ENCODE results near the gene SORT1. TPM values are rescaled to one million over a fixed set of nuclear protein-coding genes. Genes with fewer than 3 reads are reported as not detected.

The SORT1 gene
- total and polyA plus RNA-seq, 2 of the 8 experiments (the other 6 are each of a cell fraction or from before 2014, with no cell fraction given) = 18.7 to 69.6 TPM

- no peak overlapping the region for H2BK120ac ChIP-seq (replicated peaks; ENCODE audit: low read depth, low read length)
- H4K5ac ChIP-seq (ENCODE audit: insufficient read length, low read depth, low read length) = no peak overlapping the region
- no peak overlapping the region for H3K9ac ChIP-seq (replicated peaks in 1 of 4; ENCODE audit: extremely low read depth in 1 of 4, low read depth in 3 of 4, low read length in 3 of 4)
- H4K91ac ChIP-seq (replicated peaks; ENCODE audit: insufficient read length, low read length) = no peak overlapping the region
- H3K36me3 ChIP-seq (ENCODE audit: control insufficient read depth in 2 of 4, insufficient read depth in 4 of 4, low read length in 3 of 4) = peaks cover 7 to 40% (median 32%) of the 10 kb centered on the region in 4 experiments
- H3K14ac ChIP-seq (ENCODE audit: insufficient read length) = no peak overlapping the region
- H3K18ac ChIP-seq (ENCODE audit: extremely low read depth, low read length) = no peak overlapping the region
- H2BK12ac ChIP-seq (ENCODE audit: low read depth, low read length) = no peak overlapping the region
- DNase-seq (ENCODE audit: low read depth in 1 of 2, low spot score in 2 of 2) (no peak), FAIRE-seq (no peak)
- H3K79me1 ChIP-seq (ENCODE audit: low read depth, low read length) = no peaks in the 10 kb centered on the region
- H3K4ac ChIP-seq (replicated peaks; ENCODE audit: insufficient read length, low read depth, low read length) = no peak overlapping the region
- H2BK20ac ChIP-seq (ENCODE audit: low read length) = no peak overlapping the region
- H2BK15ac ChIP-seq (ENCODE audit: low read length) = no peak overlapping the region
- H2BK5ac ChIP-seq (ENCODE audit: low read depth, low read length) = no peak overlapping the region
- no peak overlapping the region for H3K56ac ChIP-seq (replicated peaks; ENCODE audit: insufficient read length, low read depth, low read length)
- H3K27ac ChIP-seq (ENCODE audit: low read depth, low read length) = no peak overlapping the region
- 83% methylated on average over 4 of the region's 4 CpGs; no CpG with 5 or more reads in 1 of the 2 experiments for WGBS, 2 experiments (ENCODE audit: extremely low coverage in 1 of 2, insufficient coverage in 1 of 2, insufficient read length in 1 of 2, insufficient replicate concordance in 2 of 2, low coverage in 1 of 2, low lambda C conversion rate in 2 of 2, missing lambda C conversion rate in 1 of 2)
- no peak for TF ChIP-seq SIN3A (conservative IDR thresholded peaks at IDR 0.05 in 1 of 2, IDR thresholded peaks at IDR 0.05 in 1 of 2; ENCODE audit: low read depth in 1 of 2, low read length in 2 of 2)
- no peak for TF ChIP-seq SRF (IDR thresholded peaks at IDR 0.05; ENCODE audit: low read depth, low read length)
- TF ChIP-seq KDM5A (IDR thresholded peaks at IDR 0.05; ENCODE audit: low read length) = no peak
- no peak for TF ChIP-seq ZNF274 (IDR thresholded peaks at IDR 0.05; ENCODE audit: borderline replicate concordance, extremely low read depth, low read length)
- TF ChIP-seq TAF1 (IDR thresholded peaks at IDR 0.05; ENCODE audit: low read depth, low read length) = no peak
- no peak for TF ChIP-seq RXRA (IDR thresholded peaks at IDR 0.05; ENCODE audit: insufficient read depth, low read depth, low read length)
- no peak for TF ChIP-seq POLR2A (IDR thresholded peaks at IDR 0.05; ENCODE audit: control extremely low read depth in 1 of 2, low read depth in 2 of 2, low read length in 2 of 2)
- TF ChIP-seq CTBP2 (IDR thresholded peaks at IDR 0.05; ENCODE audit: borderline replicate concordance, insufficient read depth, insufficient read length, low read length) = no peak
- TF ChIP-seq TEAD4 (IDR thresholded peaks at IDR 0.05; ENCODE audit: low read depth, low read length) = no peak
- no peak overlapping the region for H3K23ac ChIP-seq (ENCODE audit: insufficient read length)
- H3K4me2 ChIP-seq (ENCODE audit: insufficient read depth in 1 of 2, low read depth in 2 of 2, low read length in 2 of 2) = no peak overlapping the region
- H2AFZ ChIP-seq (ENCODE audit: low read length) = no peak overlapping the region
- H3K4me1 ChIP-seq (replicated peaks in 1 of 4; ENCODE audit: control insufficient read depth in 3 of 4, insufficient read depth in 4 of 4, low read length in 3 of 4) = no peaks in the 10 kb centered on the region
- no peak overlapping the region for H3K4me3 ChIP-seq (ENCODE audit: extremely low read depth in 1 of 4, insufficient read depth in 2 of 4, low read depth in 3 of 4, low read length in 4 of 4)
- no peaks in the 10 kb centered on the region for H3K79me2 ChIP-seq (ENCODE audit: control insufficient read depth in 1 of 2, insufficient read depth in 2 of 2, low read length in 2 of 2)
- H2AK5ac ChIP-seq (ENCODE audit: low read depth, low read length) = no peak overlapping the region
- CTCF ChIA-PET (ENCODE audit: partially characterized antibody) = interaction anchor here (0.8 to 1.7 kb wide), 5 partner anchors 10 to 71 kb away, joined by 3 to 5 read pairs (median 4); no protein-coding TSS in a partner anchor
- H3K27me3 ChIP-seq (replicated peaks in 1 of 4; ENCODE audit: control insufficient read depth in 3 of 4, extremely low read depth in 1 of 4, insufficient read depth in 3 of 4, low read length in 3 of 4) = no peaks in the 10 kb centered on the region
- POLR2A ChIA-PET (ENCODE audit: partially characterized antibody) = no interaction called here
- no peaks in the 10 kb centered on the region for H3K9me3 ChIP-seq (ENCODE audit: insufficient read depth in 2 of 2, low read depth in 1 of 2, low read length in 1 of 2)
- H3K23me2 ChIP-seq (ENCODE audit: low read depth, low read length) = no peaks in the 10 kb centered on the region
- H4K20me1 ChIP-seq (replicated peaks in 1 of 2; ENCODE audit: control insufficient read depth in 1 of 2, insufficient read depth in 2 of 2, low read length in 2 of 2) = no peaks in the 10 kb centered on the region
- no peak overlapping the region for H4K8ac ChIP-seq (ENCODE audit: extremely low read depth, insufficient read depth, low read length)
Measured at GRCh38 chr1:109335091-109335490, 62.6 kb downstream of the SORT1 start.
